ENCODE results near the gene RNU1-3.
"Not testable (repeated sequence)": the region's sequence is repeated elsewhere in the genome, so short reads cannot be mapped to it uniquely, and the experiment has no call there.

DNA sequence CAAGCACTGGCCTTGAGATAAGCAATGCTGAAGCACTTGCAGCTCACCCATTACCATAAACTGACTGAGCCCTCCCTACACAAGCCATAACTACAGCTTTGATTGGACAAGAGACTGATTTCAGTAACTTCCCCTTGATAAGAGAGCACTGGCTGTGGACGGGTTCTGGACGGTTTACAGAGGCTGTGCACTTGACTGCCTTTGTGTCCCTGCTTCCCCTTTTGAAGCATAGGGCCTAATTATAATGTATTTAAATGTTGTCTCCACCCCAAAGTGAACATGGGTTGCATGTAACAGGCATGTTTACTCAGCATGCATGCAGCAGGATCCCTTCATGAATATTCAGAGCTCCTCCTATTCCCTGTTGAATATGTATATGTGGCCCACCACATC is 8.4 kb upstream of the RNU1-3 start:
- TF ChIP-seq NCOA2 (IDR thresholded peaks at IDR 0.05; ENCODE audit: partially characterized antibody in 2 of 2); YY1 (IDR thresholded peaks at IDR 0.05; ENCODE audit: borderline replicate concordance in 1 of 3, control insufficient read depth in 1 of 3, extremely low read depth in 1 of 3, insufficient read depth in 3 of 3, insufficient read length in 1 of 3, insufficient replicate concordance in 2 of 3, low read depth in 1 of 3, low read length in 2 of 3); EGR1 (conservative IDR thresholded peaks at IDR 0.05); DPF2 (IDR thresholded peaks at IDR 0.05); POLR2A (conservative IDR thresholded peaks at IDR 0.05): not testable (repeated sequence)
- TF ChIP-seq, protein P1, sequence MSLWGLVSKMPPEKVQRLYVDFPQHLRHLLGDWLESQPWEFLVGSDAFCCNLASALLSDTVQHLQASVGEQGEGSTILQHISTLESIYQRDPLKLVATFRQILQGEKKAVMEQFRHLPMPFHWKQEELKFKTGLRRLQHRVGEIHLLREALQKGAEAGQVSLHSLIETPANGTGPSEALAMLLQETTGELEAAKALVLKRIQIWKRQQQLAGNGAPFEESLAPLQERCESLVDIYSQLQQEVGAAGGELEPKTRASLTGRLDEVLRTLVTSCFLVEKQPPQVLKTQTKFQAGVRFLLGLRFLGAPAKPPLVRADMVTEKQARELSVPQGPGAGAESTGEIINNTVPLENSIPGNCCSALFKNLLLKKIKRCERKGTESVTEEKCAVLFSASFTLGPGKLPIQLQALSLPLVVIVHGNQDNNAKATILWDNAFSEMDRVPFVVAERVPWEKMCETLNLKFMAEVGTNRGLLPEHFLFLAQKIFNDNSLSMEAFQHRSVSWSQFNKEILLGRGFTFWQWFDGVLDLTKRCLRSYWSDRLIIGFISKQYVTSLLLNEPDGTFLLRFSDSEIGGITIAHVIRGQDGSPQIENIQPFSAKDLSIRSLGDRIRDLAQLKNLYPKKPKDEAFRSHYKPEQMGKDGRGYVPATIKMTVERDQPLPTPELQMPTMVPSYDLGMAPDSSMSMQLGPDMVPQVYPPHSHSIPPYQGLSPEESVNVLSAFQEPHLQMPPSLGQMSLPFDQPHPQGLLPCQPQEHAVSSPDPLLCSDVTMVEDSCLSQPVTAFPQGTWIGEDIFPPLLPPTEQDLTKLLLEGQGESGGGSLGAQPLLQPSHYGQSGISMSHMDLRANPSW (CRISPR knock-in tag; IDR thresholded peaks at IDR 0.05): not testable (repeated sequence)
- TF ChIP-seq, protein P2, sequence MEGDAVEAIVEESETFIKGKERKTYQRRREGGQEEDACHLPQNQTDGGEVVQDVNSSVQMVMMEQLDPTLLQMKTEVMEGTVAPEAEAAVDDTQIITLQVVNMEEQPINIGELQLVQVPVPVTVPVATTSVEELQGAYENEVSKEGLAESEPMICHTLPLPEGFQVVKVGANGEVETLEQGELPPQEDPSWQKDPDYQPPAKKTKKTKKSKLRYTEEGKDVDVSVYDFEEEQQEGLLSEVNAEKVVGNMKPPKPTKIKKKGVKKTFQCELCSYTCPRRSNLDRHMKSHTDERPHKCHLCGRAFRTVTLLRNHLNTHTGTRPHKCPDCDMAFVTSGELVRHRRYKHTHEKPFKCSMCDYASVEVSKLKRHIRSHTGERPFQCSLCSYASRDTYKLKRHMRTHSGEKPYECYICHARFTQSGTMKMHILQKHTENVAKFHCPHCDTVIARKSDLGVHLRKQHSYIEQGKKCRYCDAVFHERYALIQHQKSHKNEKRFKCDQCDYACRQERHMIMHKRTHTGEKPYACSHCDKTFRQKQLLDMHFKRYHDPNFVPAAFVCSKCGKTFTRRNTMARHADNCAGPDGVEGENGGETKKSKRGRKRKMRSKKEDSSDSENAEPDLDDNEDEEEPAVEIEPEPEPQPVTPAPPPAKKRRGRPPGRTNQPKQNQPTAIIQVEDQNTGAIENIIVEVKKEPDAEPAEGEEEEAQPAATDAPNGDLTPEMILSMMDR (IDR thresholded peaks at IDR 0.05 in 2 of 3, conservative IDR thresholded peaks at IDR 0.05 in 1 of 3; ENCODE audit: insufficient read depth in 2 of 3, low read depth in 1 of 3, low read length in 3 of 3): not testable (repeated sequence)
- TF ChIP-seq, protein P3, sequence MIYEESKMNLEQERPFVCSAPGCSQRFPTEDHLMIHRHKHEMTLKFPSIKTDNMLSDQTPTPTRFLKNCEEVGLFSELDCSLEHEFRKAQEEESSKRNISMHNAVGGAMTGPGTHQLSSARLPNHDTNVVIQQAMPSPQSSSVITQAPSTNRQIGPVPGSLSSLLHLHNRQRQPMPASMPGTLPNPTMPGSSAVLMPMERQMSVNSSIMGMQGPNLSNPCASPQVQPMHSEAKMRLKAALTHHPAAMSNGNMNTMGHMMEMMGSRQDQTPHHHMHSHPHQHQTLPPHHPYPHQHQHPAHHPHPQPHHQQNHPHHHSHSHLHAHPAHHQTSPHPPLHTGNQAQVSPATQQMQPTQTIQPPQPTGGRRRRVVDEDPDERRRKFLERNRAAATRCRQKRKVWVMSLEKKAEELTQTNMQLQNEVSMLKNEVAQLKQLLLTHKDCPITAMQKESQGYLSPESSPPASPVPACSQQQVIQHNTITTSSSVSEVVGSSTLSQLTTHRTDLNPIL (CRISPR knock-in tag; IDR thresholded peaks at IDR 0.05): not testable (repeated sequence)
